Stimulated activated CD4-positive, alpha-beta T cell treated with anti-CD3 and anti-CD28 coated beads, Interleukin-2, amount 100 ng/mL, for 4 hours (primary cell): Measurements from ENCODE around the gene KAT8.
A peak's percentile ranks its signal among the peaks of the same experiment; 100 is the strongest.
"Not testable (repeated sequence)": the region's sequence is repeated elsewhere in the genome, so short reads cannot be mapped to it uniquely, and the experiment has no call there.

Source experiments
- DNase-seq: peaks from one replicate; pipeline ENCODE4 v3.0.0-alpha.2; 2020; ENCODE audit warnings: low read depth

KAT8 gene

GRCh38 chr16:31131841-31132271, 14.4 kb downstream of the KAT8 start:
- DNase-seq = no peak

GRCh38 chr16:31132303-31132979, 15.0 kb downstream of the KAT8 start:
- no peak for DNase-seq

GRCh38 chr16:31133046-31133501, 15.6 kb downstream of the KAT8 start:
- no peak for DNase-seq

GRCh38 chr16:31134091-31134571, 16.7 kb downstream of the KAT8 start:
- no peak for DNase-seq

- no peak for DNase-seq
Observed at GRCh38 chr16:31134625-31135534, 17.4 kb downstream of the KAT8 start.

- DNase-seq = no peak
Observed at GRCh38 chr16:31135535-31136286, 18.2 kb downstream of the KAT8 start, which contains the start of gene PRSS8. Gene PRSS8, minus strand, starts transcription at chr16:31135727. Its CDS starts 229 bp downstream, at chr16:31135498.

GRCh38 chr16:31136287-31136662, 18.8 kb downstream of the KAT8 start:
- no peak for DNase-seq

GRCh38 chr16:31136822-31137499, 19.5 kb downstream of the KAT8 start:
- DNase-seq = not testable (repeated sequence)

- no peak for DNase-seq
Observed at GRCh38 chr16:31138621-31139578, 21.4 kb downstream of the KAT8 start.

- not testable (repeated sequence) for DNase-seq
Observed at GRCh38 chr16:31141071-31141469, 23.6 kb downstream of the KAT8 start.

- DNase-seq = no peak
Observed at GRCh38 chr16:31141489-31142108, 24.1 kb downstream of the KAT8 start.

GRCh38 chr16:31142109-31143010, 24.9 kb downstream of the KAT8 start:
- peak; percentile 97 for DNase-seq

GRCh38 chr16:31143011-31143693, 25.7 kb downstream of the KAT8 start:
- DNase-seq = no peak

- no peak for DNase-seq
Observed at GRCh38 chr16:31143694-31144148, 26.3 kb downstream of the KAT8 start.

- DNase-seq = not testable (repeated sequence)
Observed at GRCh38 chr16:31144418-31144817, 27.0 kb downstream of the KAT8 start.

- DNase-seq = no peak
Observed at GRCh38 chr16:31145398-31145990, 28.0 kb downstream of the KAT8 start.

GRCh38 chr16:31147574-31147973, 30.1 kb downstream of the KAT8 start:
- no peak for DNase-seq

GRCh38 chr16:31148281-31148728, 30.8 kb downstream of the KAT8 start:
- no peak for DNase-seq
